Activated naive CD8-positive, alpha-beta T cell treated with anti-CD3 and anti-CD28 coated beads, Interleukin-2, amount 50 U/mL, for 16 hours (primary cell): Measurements from ENCODE around the gene ATP9B.
"Not testable (repeated sequence)": the region's sequence is repeated elsewhere in the genome, so short reads cannot be mapped to it uniquely, and the experiment has no call there.

Source experiments
- DNase-seq: peaks from one replicate; pipeline ENCODE4 v3.0.0-alpha.2; 2020; ENCODE audit warnings: low read depth, low spot score

ATP9B gene

DNA sequence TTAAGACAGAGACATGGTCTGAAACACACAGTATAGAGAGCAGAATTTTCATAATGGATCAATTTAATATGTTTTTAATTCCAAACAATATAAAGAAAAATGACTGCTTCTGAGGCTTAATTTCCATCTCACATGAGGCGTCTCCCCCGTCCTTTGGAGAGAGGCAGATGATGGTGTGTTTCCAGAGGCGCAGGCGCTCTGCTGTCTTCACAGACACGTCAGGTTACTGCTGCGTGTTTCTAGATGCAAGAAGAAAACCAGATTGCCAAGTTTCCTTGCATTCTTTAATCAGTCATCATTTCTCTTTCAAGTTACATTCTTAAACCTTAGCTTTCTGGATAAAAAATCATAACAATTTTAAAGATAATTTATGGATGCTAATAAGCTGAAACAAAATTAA, 160.2 kb downstream of the ATP9B start:
- DNase-seq, result no peak

- no peak for DNase-seq
These were observed 165.2 kb downstream of the ATP9B start for GRCh38 chr18:79234438-79234837.

DNA sequence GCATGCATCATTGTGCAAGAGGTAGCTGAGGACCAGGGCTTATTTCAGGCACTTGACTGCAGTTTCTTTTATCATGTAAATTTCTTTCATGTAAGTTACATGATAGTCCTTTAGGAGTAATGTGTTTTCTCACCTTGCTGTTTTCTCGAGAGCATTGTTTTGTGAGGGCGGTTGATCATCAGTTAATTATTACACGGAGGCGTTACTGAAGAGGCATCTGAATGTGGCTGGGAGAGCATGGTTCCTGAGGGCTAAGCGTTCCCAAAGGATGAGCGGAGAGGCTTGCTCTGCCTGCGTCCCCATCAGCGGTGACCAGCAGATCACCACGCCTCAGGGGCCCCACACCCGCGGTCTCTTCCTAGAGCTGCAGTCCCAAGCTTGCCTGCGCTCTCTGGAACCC, 170.4 kb downstream of the ATP9B start:
- DNase-seq, result no peak

DNA sequence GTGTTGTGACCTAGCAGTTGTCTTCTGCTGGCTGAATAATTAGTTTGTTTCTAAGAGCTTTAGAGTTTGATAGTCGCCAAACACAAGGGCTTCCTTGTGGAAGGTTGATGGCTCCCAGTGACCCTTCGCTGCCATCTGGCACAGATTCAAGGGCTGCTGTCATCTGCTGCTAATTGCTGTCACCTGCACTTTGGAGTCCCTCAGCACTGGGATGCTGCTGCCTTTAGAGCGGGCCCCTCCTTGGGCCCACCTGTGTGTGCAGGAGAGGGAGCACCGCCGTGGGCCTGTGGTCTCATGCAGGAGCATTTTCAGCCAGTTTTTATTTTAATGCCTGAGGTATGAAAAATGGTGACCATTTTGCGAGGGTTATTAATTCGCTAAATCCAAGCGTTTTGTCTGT, 172.6 kb downstream of the ATP9B start:
- no peak for DNase-seq

GRCh38 chr18:79242246-79242645, 173.1 kb downstream of the ATP9B start:
- DNase-seq, result no peak

DNA sequence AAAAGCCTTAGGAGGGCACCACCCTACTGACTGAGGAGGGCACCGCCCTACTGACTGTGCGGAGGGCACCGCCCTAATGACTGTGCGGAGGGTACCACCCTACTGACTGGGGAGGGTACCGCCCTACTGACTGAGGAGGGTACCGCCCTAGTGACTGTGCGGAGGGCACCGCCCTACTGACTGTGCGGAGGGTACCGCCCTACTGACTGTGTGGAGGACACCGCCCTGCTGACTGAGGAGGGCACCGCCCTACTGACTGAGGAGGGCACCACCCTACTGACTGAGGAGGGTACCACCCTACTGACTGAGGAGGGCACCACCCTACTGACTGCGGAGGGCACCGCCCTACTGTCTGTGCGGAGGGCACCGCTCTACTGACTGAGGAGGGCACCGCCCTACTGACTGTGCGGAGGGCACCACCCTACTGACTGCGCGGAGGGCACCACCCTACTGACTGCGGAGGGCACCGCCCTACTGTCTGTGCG, 176.4 kb downstream of the ATP9B start:
- DNase-seq, result no peak

- peak; percentile 41 for DNase-seq
These were observed 177.3 kb downstream of the ATP9B start for GRCh38 chr18:79246309-79247108.

GRCh38 chr18:79248495-79249060, 179.4 kb downstream of the ATP9B start:
- no peak for DNase-seq

DNA sequence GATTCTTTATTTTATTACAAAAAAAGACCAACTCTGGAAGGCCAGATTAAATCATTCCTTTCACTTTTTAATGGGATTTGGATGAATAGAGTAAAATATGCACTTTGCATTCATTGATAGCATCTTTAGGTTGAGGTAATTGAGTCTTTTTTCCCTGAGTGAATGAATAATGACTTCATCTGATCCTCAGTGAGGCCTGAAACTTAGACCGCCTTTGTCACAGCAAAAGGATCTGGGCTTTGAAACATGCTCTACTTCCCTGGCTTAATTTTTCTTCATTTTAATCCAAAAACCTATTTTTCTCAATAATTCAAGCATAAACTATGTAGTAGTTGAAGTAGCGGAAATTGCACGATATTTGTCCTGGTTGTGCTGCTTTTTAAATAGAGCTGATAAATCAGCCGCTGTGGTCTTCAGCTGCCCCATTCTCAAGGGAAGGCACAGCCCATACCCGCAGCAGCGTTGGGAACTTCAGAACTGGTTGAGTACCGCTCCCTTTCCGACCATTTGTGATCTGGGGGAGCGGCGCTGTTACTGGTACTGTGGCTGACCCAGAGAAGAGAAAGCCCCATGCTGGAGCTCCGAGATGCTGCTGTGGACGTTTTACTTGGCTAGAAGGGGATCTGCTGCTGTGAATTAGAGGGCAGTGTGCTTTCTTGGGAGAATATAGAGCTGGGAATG, 181.2 kb downstream of the ATP9B start:
- DNase-seq, result no peak

DNA sequence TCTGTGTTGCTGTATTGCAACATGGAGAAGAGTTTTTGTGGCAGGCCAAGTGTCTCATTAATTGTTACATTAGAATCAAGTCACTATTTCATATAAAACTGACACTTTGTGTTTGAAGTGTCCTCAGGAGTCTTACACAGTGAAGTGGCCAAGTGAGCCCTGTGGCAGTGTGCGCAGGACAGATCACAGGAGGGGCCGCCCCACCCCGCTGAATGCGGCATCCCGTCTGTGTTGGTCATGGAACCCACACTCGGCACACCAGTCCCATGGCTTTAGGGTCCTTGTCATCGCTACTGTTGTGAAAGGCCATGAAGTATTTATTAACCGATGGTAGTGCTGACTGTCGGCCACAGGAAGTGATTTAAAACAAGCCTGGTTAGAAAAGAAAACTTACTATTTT, 181.8 kb downstream of the ATP9B start:
- DNase-seq, result no peak

DNA sequence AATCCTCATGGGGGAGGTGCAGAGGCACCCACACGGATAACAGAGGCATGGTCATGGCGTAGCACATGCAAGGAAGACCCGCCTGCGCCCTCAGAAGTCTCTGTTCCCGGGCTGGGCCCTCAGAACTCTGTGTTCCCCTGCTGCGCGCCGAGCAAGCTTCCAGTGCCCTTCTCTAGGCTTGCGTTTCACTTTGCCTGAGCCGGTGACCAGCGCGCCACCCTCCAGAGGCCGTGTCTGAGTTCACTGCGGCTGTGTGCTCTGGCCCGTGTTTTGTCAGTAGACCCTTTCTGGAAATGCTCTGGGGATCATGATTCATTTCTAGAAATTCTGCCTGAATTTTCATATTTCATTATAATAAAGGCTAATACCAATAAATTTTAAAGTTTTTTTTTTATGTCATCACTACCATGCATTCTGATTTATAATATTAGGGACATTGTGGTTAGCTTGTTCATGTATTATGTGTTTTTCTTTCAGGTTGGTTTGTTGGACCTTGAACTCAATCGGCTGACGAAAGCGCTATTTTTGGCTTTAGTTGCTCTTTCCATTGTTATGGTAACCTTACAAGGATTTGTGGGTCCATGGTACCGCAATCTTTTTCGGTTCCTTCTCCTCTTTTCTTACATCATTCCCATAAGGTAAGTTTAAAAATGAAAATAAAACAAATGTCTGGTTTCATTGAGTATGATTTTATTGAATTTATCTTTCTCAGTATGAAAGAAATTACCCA, 183.9 kb downstream of the ATP9B start:
- DNase-seq, result no peak

- DNase-seq, result no peak
These were observed 188.3 kb downstream of the ATP9B start for GRCh38 chr18:79257480-79257879.

- no peak for DNase-seq
These were observed 189.3 kb downstream of the ATP9B start for GRCh38 chr18:79258447-79258846.

DNA sequence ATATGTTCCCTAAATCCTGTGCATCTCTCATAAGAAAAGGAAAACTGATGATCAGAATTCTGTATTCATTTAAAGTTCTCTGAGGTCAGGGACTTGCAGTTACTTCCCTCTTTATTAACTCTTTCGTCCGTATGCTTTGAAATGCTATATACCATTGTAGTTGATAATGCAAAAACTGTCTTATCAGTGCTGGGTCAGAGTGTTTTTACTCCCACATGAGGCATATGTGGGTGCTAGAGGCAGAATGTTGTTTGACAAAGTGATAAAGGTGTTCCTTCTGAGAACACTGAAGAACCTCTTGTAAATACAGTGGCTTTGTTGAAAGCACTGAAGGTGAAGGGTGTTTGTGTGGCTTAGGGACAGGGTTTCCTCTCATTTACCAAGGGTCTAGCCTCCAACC, 190.0 kb downstream of the ATP9B start:
- no peak for DNase-seq

- DNase-seq, result no peak
These were observed 190.8 kb downstream of the ATP9B start for GRCh38 chr18:79260023-79260422.

GRCh38 chr18:79260510-79260909, 191.3 kb downstream of the ATP9B start:
- no peak for DNase-seq

DNA sequence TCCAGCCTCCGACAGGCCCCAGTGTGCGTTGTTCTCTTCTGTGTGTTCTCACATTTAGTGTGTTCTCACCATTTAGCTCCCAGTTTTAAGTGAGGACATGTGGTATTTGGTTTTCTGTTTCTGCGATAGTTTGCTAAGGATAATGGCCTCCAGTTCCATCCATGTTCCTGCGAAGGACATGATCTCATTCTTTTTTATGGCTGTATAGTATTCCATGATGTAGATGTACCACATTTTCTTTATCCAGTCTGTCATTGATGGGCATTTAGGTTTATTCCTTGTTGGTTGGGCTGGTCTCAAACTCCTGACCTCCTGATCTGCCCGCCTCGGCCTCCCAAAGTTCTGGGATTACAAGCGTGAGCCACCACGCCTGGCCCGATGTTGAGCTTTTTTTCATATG, 195.9 kb downstream of the ATP9B start:
- DNase-seq, result not testable (repeated sequence)

- not testable (repeated sequence) for DNase-seq
These were observed 202.6 kb downstream of the ATP9B start for GRCh38 chr18:79271812-79272211.

DNA sequence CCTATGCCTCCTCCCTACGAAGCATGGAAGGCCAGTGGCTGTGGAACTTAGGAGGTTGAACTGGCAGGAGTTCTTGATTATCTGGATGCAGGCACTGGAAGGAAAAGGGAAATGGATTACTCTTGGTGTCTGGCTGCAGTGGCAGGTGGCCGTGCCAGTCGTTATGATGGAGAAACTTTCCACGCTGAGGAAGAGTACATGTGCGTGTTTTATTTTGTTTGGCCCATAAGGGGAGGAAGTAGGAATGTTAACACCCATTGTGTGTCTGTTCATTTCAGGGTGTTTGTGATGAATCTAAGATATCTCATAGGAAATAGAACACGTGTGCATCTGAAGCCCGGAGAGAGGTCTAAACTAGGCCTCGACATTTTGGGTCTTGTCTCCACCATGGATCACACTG, 203.7 kb downstream of the ATP9B start:
- no peak for DNase-seq

DNA sequence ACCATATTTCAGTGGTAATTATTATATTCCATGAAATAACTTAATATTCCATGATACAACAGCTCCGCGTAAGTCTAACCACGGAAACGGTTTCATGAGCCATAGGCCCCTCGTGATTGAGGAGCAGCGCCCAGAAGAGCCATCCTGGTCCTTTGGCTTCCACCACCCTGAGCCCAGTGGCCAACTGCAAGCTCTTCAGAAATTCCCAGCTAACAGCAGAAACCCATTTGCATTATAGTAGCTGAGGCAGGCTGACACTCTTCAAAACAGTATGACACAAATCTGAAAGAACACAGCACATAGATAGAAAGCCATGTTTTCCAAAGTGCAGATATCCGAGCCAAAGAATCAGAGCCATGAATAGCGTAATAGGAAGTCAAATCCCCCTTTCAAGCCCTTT, 205.6 kb downstream of the ATP9B start:
- no peak for DNase-seq

DNA sequence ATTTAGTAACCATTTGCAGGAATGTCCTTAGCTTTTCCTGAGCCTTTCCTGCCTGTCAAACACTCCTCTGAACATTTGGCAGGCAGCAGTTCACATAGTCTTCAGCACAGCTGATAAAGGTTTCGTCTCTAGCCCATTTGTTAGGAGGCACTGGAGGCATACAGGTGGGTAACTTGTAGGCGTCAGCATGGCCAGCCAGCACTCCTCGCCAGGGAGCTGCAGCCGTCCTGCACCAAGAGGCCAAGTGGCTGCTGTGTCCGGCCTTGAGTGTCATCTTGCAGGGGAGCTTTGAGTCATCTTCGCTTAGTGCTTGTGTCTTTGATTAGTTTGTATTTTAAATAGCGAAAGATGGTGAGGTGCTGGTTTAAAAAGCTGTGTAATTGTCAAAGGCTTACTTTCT, 206.3 kb downstream of the ATP9B start:
- no peak for DNase-seq

GRCh38 chr18:79275992-79276391, 206.8 kb downstream of the ATP9B start:
- DNase-seq, result no peak
